H9 (cell line): ENCODE results near the gene KCNAB2. TPM values are rescaled to one million over a fixed set of nuclear protein-coding genes. Genes with fewer than 3 reads are reported as not detected.

Experiments
- DNase-seq: peaks from one replicate; pipeline ENCODE4 v3.0.0-alpha.2; 2017
- H2AFZ ChIP-seq: one replicate; pipeline ENCODE4 v1.6.1; 2013; ENCODE audit warnings: mild to moderate bottlenecking, low read length, control low read depth, moderate library complexity
- H2AK5ac ChIP-seq: 2 replicates; pipeline ENCODE4 v1.6.1; 2013; ENCODE audit warnings: low read length, control low read depth, mixed read lengths; ENCODE audit not compliant: insufficient read length
- H2BK120ac ChIP-seq: one replicate; pipeline ENCODE4 v1.6.1; 2013; ENCODE audit warnings: low read depth, mild to moderate bottlenecking, low read length, control low read depth, inconsistent platforms; ENCODE audit not compliant: poor library complexity, severe bottlenecking
- H2BK12ac ChIP-seq: 2 replicates; pipeline ENCODE4 v1.6.1; 2013; ENCODE audit warnings: low read length, control low read depth, mixed read lengths, low read depth; ENCODE audit not compliant: insufficient read length
- H2BK15ac ChIP-seq: 2 replicates; pipeline ENCODE4 v1.6.1; 2013; ENCODE audit warnings: low read depth, low read length, control low read depth
- H2BK20ac ChIP-seq: one replicate; pipeline ENCODE4 v1.6.1; 2013; ENCODE audit warnings: low read depth, mild to moderate bottlenecking, low read length, control low read depth, inconsistent platforms; ENCODE audit not compliant: poor library complexity, severe bottlenecking
- H2BK5ac ChIP-seq: 2 replicates; pipeline ENCODE4 v1.6.1; 2013; ENCODE audit warnings: low read length, control low read depth, mixed read lengths; ENCODE audit not compliant: insufficient read length
- H3K14ac ChIP-seq: 2 replicates; pipeline ENCODE4 v1.6.1; 2013; ENCODE audit warnings: low read length, control low read depth; ENCODE audit not compliant: insufficient read depth
- H3K18ac ChIP-seq: 2 replicates; pipeline ENCODE4 v1.6.1; 2013; ENCODE audit warnings: low read depth, mild to moderate bottlenecking, mixed read lengths, low read length, control low read depth; ENCODE audit not compliant: insufficient read length
- H3K23ac ChIP-seq: 2 replicates; pipeline ENCODE4 v1.6.1; 2013; ENCODE audit warnings: low read length, control low read depth, mixed read lengths, low read depth; ENCODE audit not compliant: insufficient read length
- H3K23me2 ChIP-seq: 2 replicates; pipeline ENCODE4 v1.6.1; 2013; ENCODE audit warnings: low read depth, mild to moderate bottlenecking, mixed read lengths, low read length, control low read depth; ENCODE audit not compliant: insufficient read length, poor library complexity, severe bottlenecking
- H3K27ac ChIP-seq: 2 replicates; pipeline ENCODE4 v1.5.1; 2013; ENCODE audit warnings: low read length, control low read depth, mixed read lengths, low read depth; ENCODE audit not compliant: insufficient read length
- H3K27me3 ChIP-seq: 2 replicates; pipeline ENCODE4 v1.6.1; 2013; ENCODE audit warnings: low read length, control low read depth, inconsistent platforms; ENCODE audit not compliant: insufficient read depth
- H3K4ac ChIP-seq: 2 replicates; pipeline ENCODE4 v1.6.1; 2013; ENCODE audit warnings: low read depth, mild to moderate bottlenecking, control low read depth, inconsistent platforms, low read length, moderate library complexity
- H3K4me1 ChIP-seq: 2 replicates; pipeline ENCODE4 v1.6.1; 2013; ENCODE audit warnings: low read length, control low read depth, inconsistent platforms; ENCODE audit not compliant: insufficient read depth
- H3K4me2 ChIP-seq: 2 replicates; pipeline ENCODE4 v1.6.1; 2013; ENCODE audit warnings: low read length, control low read depth, mixed read lengths; ENCODE audit not compliant: insufficient read length, insufficient read depth
- H3K56ac ChIP-seq: 2 replicates; pipeline ENCODE4 v1.6.1; 2013; ENCODE audit warnings: low read depth, mild to moderate bottlenecking, mixed read lengths, low read length, control low read depth; ENCODE audit not compliant: insufficient read length
- H3K79me1 ChIP-seq: 2 replicates; pipeline ENCODE4 v1.6.1; 2013; ENCODE audit warnings: low read depth, mild to moderate bottlenecking, moderate library complexity, low read length, control low read depth, inconsistent platforms; ENCODE audit not compliant: insufficient read depth, poor library complexity, severe bottlenecking
- H3K79me2 ChIP-seq: 2 replicates; pipeline ENCODE4 v1.6.1; 2013; ENCODE audit warnings: low read length, control low read depth, inconsistent platforms; ENCODE audit not compliant: insufficient read depth
- H3K9ac ChIP-seq: 2 replicates; pipeline ENCODE4 v1.6.1; 2013; ENCODE audit warnings: low read length, control low read depth, mixed read lengths; ENCODE audit not compliant: insufficient read length; ENCODE audit errors: extremely low read depth
- H3K9me3 ChIP-seq: one replicate; pipeline ENCODE4 v1.6.1; 2013; ENCODE audit warnings: low read depth, low read length, inconsistent platforms; ENCODE audit not compliant: control insufficient read depth
- H3T11ph ChIP-seq: one replicate; pipeline ENCODE4 v1.6.1; 2013; ENCODE audit warnings: mild to moderate bottlenecking, low read length, control low read depth, inconsistent platforms
- H4K20me1 ChIP-seq: one replicate; pipeline ENCODE4 v1.6.1; 2013; ENCODE audit not compliant: control insufficient read depth, insufficient read length, insufficient read depth
- H4K5ac ChIP-seq: 2 replicates; pipeline ENCODE4 v1.6.1; 2013; ENCODE audit warnings: low read depth, mild to moderate bottlenecking, mixed read lengths, low read length, control low read depth; ENCODE audit not compliant: insufficient read length
- H4K8ac ChIP-seq: replicated peaks from 2 replicates; pipeline ENCODE4 v1.6.1; 2013; ENCODE audit warnings: low read length, control low read depth, mixed read lengths, low read depth; ENCODE audit not compliant: insufficient read length
- H4K91ac ChIP-seq: 2 replicates; pipeline ENCODE4 v1.6.1; 2013; ENCODE audit warnings: low read depth, mild to moderate bottlenecking, moderate library complexity, mixed read lengths, low read length, control low read depth; ENCODE audit not compliant: insufficient read length
- H3K27ac Mint-ChIP-seq, 3 experiments: 2 replicates in 2 of 3; 3 replicates in 1 of 3; pipeline ENCODE4 v1.8.0; 2020 to 2021; ENCODE audit warnings: mixed read lengths in 3 of 3, mild to moderate bottlenecking in 1 of 3, moderate library complexity in 1 of 3
- H3K27me3 Mint-ChIP-seq: 2 replicates; pipeline ENCODE4 v1.8.0; 2021; ENCODE audit warnings: low read depth, mild to moderate bottlenecking, moderate library complexity, mixed read lengths
- H3K36me3 Mint-ChIP-seq, 3 experiments: 2 replicates in 2 of 3; 3 replicates in 1 of 3; pipeline ENCODE4 v1.8.0; 2020 to 2021; ENCODE audit warnings: low read depth in 3 of 3, mixed read lengths in 3 of 3; ENCODE audit not compliant: insufficient read depth in 1 of 3
- H3K4me1 Mint-ChIP-seq, 2 experiments: 2 replicates each; pipeline ENCODE4 v1.8.0; 2020; ENCODE audit warnings: mixed read lengths in 2 of 2
- H3K4me3 Mint-ChIP-seq, 2 experiments: 2 replicates in 1 of 2; 3 replicates in 1 of 2; pipeline ENCODE4 v1.8.0; 2020 to 2021; ENCODE audit warnings: mild to moderate bottlenecking in 2 of 2, mixed read lengths in 2 of 2, moderate library complexity in 1 of 2
- H3K9me3 Mint-ChIP-seq, 2 experiments: 2 replicates in 1 of 2; 3 replicates in 1 of 2; pipeline ENCODE4 v1.8.0; 2020; ENCODE audit warnings: mild to moderate bottlenecking in 2 of 2, mixed read lengths in 2 of 2, moderate library complexity in 1 of 2
- WGBS: extraction: QIAGEN DNeasy Blood & Tissue Kit; methylation state at CpG from one replicate; pipeline ENCODE4 v1.1.7; 2013; ENCODE audit warnings: missing lambda C conversion rate, low lambda C conversion rate, mixed read lengths; ENCODE audit not compliant: insufficient read length; ENCODE audit errors: extremely low coverage; 5-methylcytosine and 5-hydroxymethylcytosine counted together
- total RNA-seq: library from RNA; stranded (reverse); gene quantifications from 2 replicates; pipeline ENCODE4 v1.2.1, GENCODE V29; 2021
- TF ChIP-seq, protein P1 (sequence below): fragments of 200-600 bp; sonication (generic); conservative IDR thresholded peaks from 3 replicates; pipeline ENCODE4 v1.8.0; 2021; ENCODE audit warnings: antibody characterized with exemption, mild to moderate bottlenecking

The KCNAB2 gene
- total RNA-seq, 1 experiment from 2014 or later = 8.3 TPM

DNA sequence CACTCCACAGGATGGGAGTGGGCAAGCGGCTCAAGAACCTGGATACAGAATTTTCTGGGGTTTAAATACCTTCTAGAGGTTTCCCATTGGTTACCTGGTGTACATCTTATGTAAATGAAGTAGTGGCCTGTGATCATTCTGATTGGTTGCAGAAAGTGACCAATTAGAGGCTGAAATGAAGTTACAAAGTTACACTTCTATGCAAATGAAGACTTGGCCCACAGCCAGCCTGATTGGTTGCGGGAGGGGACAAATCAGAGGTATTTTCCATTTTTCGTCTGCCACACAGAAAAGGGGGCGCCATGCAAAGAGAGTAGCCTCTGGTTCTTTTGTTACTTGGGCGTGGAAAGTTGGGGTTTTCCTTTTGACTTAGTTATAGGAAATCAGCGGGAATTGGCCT lies 8.9 kb downstream of the KCNAB2 start:
- Histone ChIP-seq H3K4me2 (no peak overlapping the region), H3T11ph (no peak overlapping the region), H3K23ac (no peak overlapping the region), H2BK5ac (no peak overlapping the region), H3K14ac (no peak overlapping the region), H4K5ac (no peak overlapping the region), H3K23me2 (peaks cover 3% of the 10 kb centered on the region), H2BK120ac (no peak overlapping the region), H3K27ac (no peak overlapping the region), H4K8ac (no peak overlapping the region), H3K4me1 (0 out of 2 replicates have a peak, but pooled peaks cover 2% of the 10 kb centered on the region), H3K56ac (no peak overlapping the region), H3K27me3 (no peaks in the 10 kb centered on the region), H3K4ac (no peak overlapping the region), H2AK5ac (no peak overlapping the region), H2AFZ (no peak overlapping the region), H3K9ac (no peak overlapping the region), H2BK15ac (no peak overlapping the region), H3K18ac (no peak overlapping the region), H4K91ac (no peak overlapping the region), H3K9me3 (no peaks in the 10 kb centered on the region), H4K20me1 (no peaks in the 10 kb centered on the region), H3K79me1 (no peaks in the 10 kb centered on the region), H2BK12ac (no peak overlapping the region), H3K79me2 (no peaks in the 10 kb centered on the region), H2BK20ac (no peak overlapping the region)
- no peak for DNase-seq
- no peak overlapping the region for H3K27ac Mint-ChIP-seq
- H3K36me3 Mint-ChIP-seq = no peaks in the 10 kb centered on the region; a peak in 1 of 7 replicates
- WGBS = no CpG with 5 or more reads among the region's 6 CpGs
- TF ChIP-seq, protein P1, sequence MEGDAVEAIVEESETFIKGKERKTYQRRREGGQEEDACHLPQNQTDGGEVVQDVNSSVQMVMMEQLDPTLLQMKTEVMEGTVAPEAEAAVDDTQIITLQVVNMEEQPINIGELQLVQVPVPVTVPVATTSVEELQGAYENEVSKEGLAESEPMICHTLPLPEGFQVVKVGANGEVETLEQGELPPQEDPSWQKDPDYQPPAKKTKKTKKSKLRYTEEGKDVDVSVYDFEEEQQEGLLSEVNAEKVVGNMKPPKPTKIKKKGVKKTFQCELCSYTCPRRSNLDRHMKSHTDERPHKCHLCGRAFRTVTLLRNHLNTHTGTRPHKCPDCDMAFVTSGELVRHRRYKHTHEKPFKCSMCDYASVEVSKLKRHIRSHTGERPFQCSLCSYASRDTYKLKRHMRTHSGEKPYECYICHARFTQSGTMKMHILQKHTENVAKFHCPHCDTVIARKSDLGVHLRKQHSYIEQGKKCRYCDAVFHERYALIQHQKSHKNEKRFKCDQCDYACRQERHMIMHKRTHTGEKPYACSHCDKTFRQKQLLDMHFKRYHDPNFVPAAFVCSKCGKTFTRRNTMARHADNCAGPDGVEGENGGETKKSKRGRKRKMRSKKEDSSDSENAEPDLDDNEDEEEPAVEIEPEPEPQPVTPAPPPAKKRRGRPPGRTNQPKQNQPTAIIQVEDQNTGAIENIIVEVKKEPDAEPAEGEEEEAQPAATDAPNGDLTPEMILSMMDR = no peak
- H3K4me3 Mint-ChIP-seq = no peak overlapping the region
- no peaks in the 10 kb centered on the region; a peak in 2 of 5 replicates for H3K9me3 Mint-ChIP-seq
- H3K4me1 Mint-ChIP-seq = peaks cover 13 to 21% of the 10 kb centered on the region in 2 experiments
- H3K27me3 Mint-ChIP-seq = peaks cover 23% of the 10 kb centered on the region
